ENCODE measurements around the gene ALDH9A1.

The ALDH9A1 gene

GRCh38 chr1:165616987-165617546, 81.3 kb downstream of the ALDH9A1 start:
- DNase-seq = no peak

GRCh38 chr1:165616054-165616612, 82.2 kb downstream of the ALDH9A1 start:
- DNase-seq = no peak

Data from stimulated activated naive CD4-positive, alpha-beta T cell treated with Interleukin-2 at 50 U/mL for 16 hours (primary cell).